Neural cell (in vitro differentiated cells): Measurements from ENCODE around the gene SLC6A7. TPM values are rescaled to one million over a fixed set of nuclear protein-coding genes. Genes with fewer than 3 reads are reported as not detected.

ENCODE experiments used
- H2AFZ ChIP-seq: fragments of 200-600, 300-800 bp; sonication (generic), shearing (Covaris generic); 2 replicates; pipeline ENCODE4 v1.6.0; 2014; ENCODE audit warnings: low read depth, mild to moderate bottlenecking, antibody characterized with exemption, low read length, moderate library complexity
- H3F3A ChIP-seq: fragments of 200-600 bp; shearing (Covaris generic); 2 replicates; pipeline ENCODE4 v1.6.1; 2016; ENCODE audit warnings: mild to moderate bottlenecking, moderate library complexity, mixed read lengths, antibody characterized with exemption, low read length; ENCODE audit not compliant: insufficient read depth, poor library complexity, severe bottlenecking
- H3K27ac ChIP-seq: fragments of 200-600, 300-800 bp; sonication (generic), shearing (Covaris generic); 2 replicates; pipeline ENCODE4 v1.5.1; 2014; ENCODE audit warnings: mild to moderate bottlenecking, low read length, moderate library complexity
- H3K27me3 ChIP-seq: fragments of 300-800, 200-600 bp; sonication (generic), shearing (Covaris generic); 2 replicates; pipeline ENCODE4 v1.6.0; 2014; ENCODE audit warnings: mild to moderate bottlenecking, low read depth, low read length, moderate library complexity; ENCODE audit not compliant: insufficient read depth
- H3K36me3 ChIP-seq: fragments of 300-800, 200-600 bp; sonication (generic), shearing (Covaris generic); 2 replicates; pipeline ENCODE4 v1.5.1; 2014; ENCODE audit warnings: mild to moderate bottlenecking, antibody characterized with exemption, low read length, moderate library complexity; ENCODE audit not compliant: insufficient read depth
- H3K4me2 ChIP-seq: fragments of 300-800, 200-600 bp; sonication (generic), shearing (Covaris generic); 2 replicates; pipeline ENCODE4 v1.6.0; 2014; ENCODE audit warnings: mild to moderate bottlenecking, low read length
- H3K4me3 ChIP-seq: fragments of 300-800, 200-600 bp; sonication (generic), shearing (Covaris generic); 2 replicates; pipeline ENCODE4 v1.5.1; 2014; ENCODE audit warnings: mild to moderate bottlenecking, low read length, moderate library complexity
- H3K79me2 ChIP-seq: fragments of 200-600 bp; shearing (Covaris generic); replicated peaks from 2 replicates; pipeline ENCODE4 v1.6.0; 2014; ENCODE audit warnings: mild to moderate bottlenecking, low read length, moderate library complexity; ENCODE audit not compliant: insufficient read depth
- H3K9ac ChIP-seq: fragments of 300-800, 200-600 bp; sonication (generic), shearing (Covaris generic); 2 replicates; pipeline ENCODE4 v1.6.1; 2016; ENCODE audit warnings: mild to moderate bottlenecking, low read length, mixed read lengths
- H3K9me2 ChIP-seq: fragments of 200-600 bp; shearing (Covaris generic); 2 replicates; pipeline ENCODE4 v1.6.1; 2016; ENCODE audit warnings: mild to moderate bottlenecking, low read length, mixed read lengths; ENCODE audit not compliant: insufficient read depth
- H3K9me3 ChIP-seq: fragments of 200-600, 300-800 bp; sonication (generic), shearing (Covaris generic); 2 replicates; pipeline ENCODE4 v1.6.1; 2016; ENCODE audit warnings: mild to moderate bottlenecking, mixed run types, low read length, moderate library complexity, mixed read lengths
- H4K20me1 ChIP-seq: fragments of 200-600 bp; shearing (Covaris generic); 2 replicates; pipeline ENCODE4 v1.6.1; 2016; ENCODE audit warnings: mild to moderate bottlenecking, mixed run types; ENCODE audit not compliant: insufficient read depth
- EP300 ChIP-seq: fragments of 450-650 bp; conservative IDR thresholded peaks from 2 replicates; pipeline ENCODE4 v1.6.1; 2014; ENCODE audit warnings: antibody characterized with exemption, mild to moderate bottlenecking, moderate library complexity; ENCODE audit not compliant: poor library complexity, severe bottlenecking
- EZH2 ChIP-seq: fragments of 200-600, 300-800 bp; shearing (Covaris generic), sonication (generic); IDR thresholded peaks from 2 replicates; pipeline ENCODE4 v1.6.1; 2014; ENCODE audit warnings: antibody characterized with exemption, low read length, borderline replicate concordance, mild to moderate bottlenecking; ENCODE audit not compliant: insufficient read depth, poor library complexity, severe bottlenecking
- MXI1 ChIP-seq: fragments of 450-650 bp; conservative IDR thresholded peaks from 2 replicates; pipeline ENCODE4 v1.6.1; 2014; ENCODE audit warnings: antibody characterized with exemption, mild to moderate bottlenecking; ENCODE audit not compliant: poor library complexity, severe bottlenecking
- POLR2AphosphoS5 ChIP-seq: IDR thresholded peaks from 2 replicates; pipeline ENCODE4 v1.6.1; 2012
- RAD21 ChIP-seq: fragments of 450-650 bp; conservative IDR thresholded peaks from 2 replicates; pipeline ENCODE4 v1.6.1; 2014; ENCODE audit warnings: antibody characterized with exemption, mild to moderate bottlenecking, moderate library complexity
- SMC3 ChIP-seq: fragments of 450-650 bp; conservative IDR thresholded peaks from 2 replicates; pipeline ENCODE4 v1.6.1; 2014; ENCODE audit warnings: antibody characterized with exemption, mild to moderate bottlenecking, moderate library complexity; ENCODE audit not compliant: poor library complexity
- TAF1 ChIP-seq: IDR thresholded peaks from 2 replicates; pipeline ENCODE4 v1.6.1; 2012; ENCODE audit warnings: low read depth
- polyA plus RNA-seq: library from polyadenylated mRNA; depleted of rRNA; stranded (reverse); fragments of >200 nt; gene quantifications from 2 replicates; pipeline ENCODE4 v1.2.3, GENCODE V29; 2014
- TF ChIP-seq, protein P1 (sequence below): IDR thresholded peaks from 2 replicates; pipeline ENCODE4 v1.6.1; 2012; ENCODE audit warnings: borderline replicate concordance
- TF ChIP-seq, protein P2 (sequence below): fragments of 450-650 bp; IDR thresholded peaks from 2 replicates; pipeline ENCODE4 v1.5.1; 2014; ENCODE audit warnings: antibody characterized with exemption, mild to moderate bottlenecking, moderate library complexity; ENCODE audit not compliant: poor library complexity, severe bottlenecking

Gene SLC6A7
- polyA plus RNA-seq, 1 donor from 2014 or later: 4.6 TPM

GRCh38 chr5:150190987-150191386 lies 1.1 kb downstream of the SLC6A7 start:
- TF ChIP-seq EZH2: no peak
- no peak for TF ChIP-seq MXI1
- H3K27me3 ChIP-seq: peaks cover 34% of the 10 kb centered on the region
- H3F3A ChIP-seq: no peaks in the 10 kb centered on the region
- H3K79me2 ChIP-seq: no peaks in the 10 kb centered on the region
- H3K4me2 ChIP-seq: no peak overlapping the region
- H3K4me3 ChIP-seq: no peak overlapping the region
- H2AFZ ChIP-seq: no peak overlapping the region
- H3K27ac ChIP-seq: no peak overlapping the region
- no peak overlapping the region for H3K9ac ChIP-seq
- H3K9me2 ChIP-seq: no peaks in the 10 kb centered on the region
- no peaks in the 10 kb centered on the region for H3K36me3 ChIP-seq
- H4K20me1 ChIP-seq: no peaks in the 10 kb centered on the region
- no peaks in the 10 kb centered on the region for H3K9me3 ChIP-seq

- Histone ChIP-seq H3K79me2 (no peaks in the 10 kb centered on the region), H3K9me2 (no peaks in the 10 kb centered on the region), H4K20me1 (no peaks in the 10 kb centered on the region), H3K27me3 (peaks cover 34% of the 10 kb centered on the region), H3K27ac (peak overlapping the region; percentile 45), H3K4me3 (peak overlapping the region; percentile 44), H2AFZ (no peak overlapping the region), H3K9me3 (no peaks in the 10 kb centered on the region), H3F3A (no peaks in the 10 kb centered on the region), H3K9ac (peak overlapping the region; percentile 19), H3K4me2 (peak overlapping the region; percentile 52), H3K36me3 (no peaks in the 10 kb centered on the region)
- TF ChIP-seq, protein P1, sequence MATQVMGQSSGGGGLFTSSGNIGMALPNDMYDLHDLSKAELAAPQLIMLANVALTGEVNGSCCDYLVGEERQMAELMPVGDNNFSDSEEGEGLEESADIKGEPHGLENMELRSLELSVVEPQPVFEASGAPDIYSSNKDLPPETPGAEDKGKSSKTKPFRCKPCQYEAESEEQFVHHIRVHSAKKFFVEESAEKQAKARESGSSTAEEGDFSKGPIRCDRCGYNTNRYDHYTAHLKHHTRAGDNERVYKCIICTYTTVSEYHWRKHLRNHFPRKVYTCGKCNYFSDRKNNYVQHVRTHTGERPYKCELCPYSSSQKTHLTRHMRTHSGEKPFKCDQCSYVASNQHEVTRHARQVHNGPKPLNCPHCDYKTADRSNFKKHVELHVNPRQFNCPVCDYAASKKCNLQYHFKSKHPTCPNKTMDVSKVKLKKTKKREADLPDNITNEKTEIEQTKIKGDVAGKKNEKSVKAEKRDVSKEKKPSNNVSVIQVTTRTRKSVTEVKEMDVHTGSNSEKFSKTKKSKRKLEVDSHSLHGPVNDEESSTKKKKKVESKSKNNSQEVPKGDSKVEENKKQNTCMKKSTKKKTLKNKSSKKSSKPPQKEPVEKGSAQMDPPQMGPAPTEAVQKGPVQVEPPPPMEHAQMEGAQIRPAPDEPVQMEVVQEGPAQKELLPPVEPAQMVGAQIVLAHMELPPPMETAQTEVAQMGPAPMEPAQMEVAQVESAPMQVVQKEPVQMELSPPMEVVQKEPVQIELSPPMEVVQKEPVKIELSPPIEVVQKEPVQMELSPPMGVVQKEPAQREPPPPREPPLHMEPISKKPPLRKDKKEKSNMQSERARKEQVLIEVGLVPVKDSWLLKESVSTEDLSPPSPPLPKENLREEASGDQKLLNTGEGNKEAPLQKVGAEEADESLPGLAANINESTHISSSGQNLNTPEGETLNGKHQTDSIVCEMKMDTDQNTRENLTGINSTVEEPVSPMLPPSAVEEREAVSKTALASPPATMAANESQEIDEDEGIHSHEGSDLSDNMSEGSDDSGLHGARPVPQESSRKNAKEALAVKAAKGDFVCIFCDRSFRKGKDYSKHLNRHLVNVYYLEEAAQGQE: peak; percentile 52
- no peak for TF ChIP-seq SMC3
- TF ChIP-seq POLR2AphosphoS5: peak; percentile 8
- no peak for TF ChIP-seq TAF1
Observed at GRCh38 chr5:150192462-150192861, 2.6 kb downstream of the SLC6A7 start.

DNA sequence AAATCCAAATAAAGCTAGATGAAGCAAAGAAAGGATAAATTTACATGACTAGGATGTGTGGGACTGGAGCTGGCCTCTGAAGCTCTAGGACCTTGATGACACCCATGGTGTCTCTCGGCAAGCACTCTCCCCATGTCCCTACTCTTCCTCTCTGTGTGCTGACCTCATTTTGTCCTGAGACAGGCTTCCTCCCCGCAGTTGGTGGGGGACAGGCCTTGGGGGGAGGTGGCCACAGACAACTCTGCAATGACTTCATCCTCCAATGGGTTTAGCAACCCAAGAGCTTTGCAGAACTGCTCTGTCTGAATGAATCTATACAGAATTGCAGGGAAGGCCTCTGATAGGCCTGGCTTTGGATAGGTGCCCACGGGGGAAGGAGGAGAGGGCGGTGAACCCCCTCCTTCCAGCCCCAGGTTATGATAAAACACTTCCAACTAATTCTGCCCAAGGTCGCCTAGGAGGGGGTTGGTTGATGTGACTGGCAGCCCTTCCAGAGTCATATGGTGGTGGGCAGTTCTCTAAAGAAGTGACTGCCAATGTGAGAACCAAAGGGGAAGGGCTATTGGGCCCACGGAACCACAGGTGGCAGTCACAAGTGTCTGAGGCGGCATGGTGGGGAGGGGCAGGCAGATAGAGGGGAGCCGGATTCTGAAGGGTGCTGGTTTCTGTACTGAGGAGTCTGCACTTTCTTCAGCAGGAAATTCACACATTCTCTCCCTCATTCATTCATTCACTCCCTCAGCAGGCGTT lies 6.0 kb downstream of the SLC6A7 start:
- Histone ChIP-seq H3K27ac (no peak overlapping the region), H2AFZ (no peak overlapping the region), H3K9me3 (no peaks in the 10 kb centered on the region), H3K36me3 (no peaks in the 10 kb centered on the region), H3K79me2 (no peaks in the 10 kb centered on the region), H3F3A (no peaks in the 10 kb centered on the region), H3K4me2 (no peak overlapping the region), H4K20me1 (no peaks in the 10 kb centered on the region), H3K9me2 (no peaks in the 10 kb centered on the region), H3K27me3 (peaks cover 3% of the 10 kb centered on the region), H3K4me3 (no peak overlapping the region), H3K9ac (no peak overlapping the region)
- TF ChIP-seq, protein P2, sequence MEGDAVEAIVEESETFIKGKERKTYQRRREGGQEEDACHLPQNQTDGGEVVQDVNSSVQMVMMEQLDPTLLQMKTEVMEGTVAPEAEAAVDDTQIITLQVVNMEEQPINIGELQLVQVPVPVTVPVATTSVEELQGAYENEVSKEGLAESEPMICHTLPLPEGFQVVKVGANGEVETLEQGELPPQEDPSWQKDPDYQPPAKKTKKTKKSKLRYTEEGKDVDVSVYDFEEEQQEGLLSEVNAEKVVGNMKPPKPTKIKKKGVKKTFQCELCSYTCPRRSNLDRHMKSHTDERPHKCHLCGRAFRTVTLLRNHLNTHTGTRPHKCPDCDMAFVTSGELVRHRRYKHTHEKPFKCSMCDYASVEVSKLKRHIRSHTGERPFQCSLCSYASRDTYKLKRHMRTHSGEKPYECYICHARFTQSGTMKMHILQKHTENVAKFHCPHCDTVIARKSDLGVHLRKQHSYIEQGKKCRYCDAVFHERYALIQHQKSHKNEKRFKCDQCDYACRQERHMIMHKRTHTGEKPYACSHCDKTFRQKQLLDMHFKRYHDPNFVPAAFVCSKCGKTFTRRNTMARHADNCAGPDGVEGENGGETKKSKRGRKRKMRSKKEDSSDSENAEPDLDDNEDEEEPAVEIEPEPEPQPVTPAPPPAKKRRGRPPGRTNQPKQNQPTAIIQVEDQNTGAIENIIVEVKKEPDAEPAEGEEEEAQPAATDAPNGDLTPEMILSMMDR: no peak
- TF ChIP-seq EP300 (no peak), EZH2 (no peak), SMC3 (no peak), POLR2AphosphoS5 (no peak), TAF1 (no peak), RAD21 (no peak), MXI1 (no peak)
- TF ChIP-seq, protein P1: no peak
